GM18858 (cell line): ENCODE results near the gene ONECUT1.

Experiments used
- ATAC-seq: cut with Tn5 transposase; IDR thresholded peaks from one replicate; pipeline ENCODE4 v1.9.1; 2021; ENCODE audit not compliant: unreplicated experiment

The ONECUT1 gene

DNA sequence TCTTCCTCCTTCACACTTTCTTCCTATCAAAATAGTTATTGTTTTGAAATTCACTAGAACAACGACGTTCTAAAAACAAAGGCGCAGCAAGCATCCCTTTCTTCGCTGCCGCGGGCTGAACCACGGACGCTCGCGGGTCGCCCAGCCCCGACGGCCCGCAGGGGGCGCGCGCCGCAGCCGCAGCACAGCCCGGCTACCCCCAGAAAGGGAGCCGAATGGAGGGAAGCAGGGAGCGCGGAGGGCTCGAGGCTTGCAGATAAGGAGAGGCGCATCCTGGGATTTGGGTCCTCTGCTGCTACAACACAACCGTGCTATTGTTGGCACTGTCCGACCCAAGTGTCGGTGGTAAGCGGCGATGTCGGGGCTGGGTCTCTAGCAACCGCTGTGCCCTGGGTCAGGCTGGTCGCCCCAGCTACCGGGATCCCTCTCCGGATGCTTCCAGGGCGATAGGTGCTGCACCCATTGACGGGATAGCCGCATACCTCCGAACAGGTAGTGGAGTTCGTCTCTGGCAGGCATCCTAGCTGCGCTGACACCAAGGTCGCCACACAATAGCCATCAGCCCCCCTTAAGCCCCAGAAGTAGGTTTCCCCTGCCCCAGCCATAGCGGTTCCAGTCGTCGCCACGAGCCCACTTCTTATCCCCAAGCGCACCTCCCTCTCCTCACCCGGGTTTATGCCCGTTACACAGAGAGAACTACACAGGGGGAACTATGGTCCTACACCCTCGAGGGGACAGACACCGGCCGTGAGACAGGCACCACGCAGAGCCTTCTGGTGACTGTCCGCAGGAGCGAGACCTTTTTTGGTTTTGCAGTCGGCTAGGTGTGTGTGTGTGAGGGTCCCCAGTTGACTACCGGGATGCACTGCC lies 6.0 kb downstream of the ONECUT1 start:
- no peak for ATAC-seq

DNA sequence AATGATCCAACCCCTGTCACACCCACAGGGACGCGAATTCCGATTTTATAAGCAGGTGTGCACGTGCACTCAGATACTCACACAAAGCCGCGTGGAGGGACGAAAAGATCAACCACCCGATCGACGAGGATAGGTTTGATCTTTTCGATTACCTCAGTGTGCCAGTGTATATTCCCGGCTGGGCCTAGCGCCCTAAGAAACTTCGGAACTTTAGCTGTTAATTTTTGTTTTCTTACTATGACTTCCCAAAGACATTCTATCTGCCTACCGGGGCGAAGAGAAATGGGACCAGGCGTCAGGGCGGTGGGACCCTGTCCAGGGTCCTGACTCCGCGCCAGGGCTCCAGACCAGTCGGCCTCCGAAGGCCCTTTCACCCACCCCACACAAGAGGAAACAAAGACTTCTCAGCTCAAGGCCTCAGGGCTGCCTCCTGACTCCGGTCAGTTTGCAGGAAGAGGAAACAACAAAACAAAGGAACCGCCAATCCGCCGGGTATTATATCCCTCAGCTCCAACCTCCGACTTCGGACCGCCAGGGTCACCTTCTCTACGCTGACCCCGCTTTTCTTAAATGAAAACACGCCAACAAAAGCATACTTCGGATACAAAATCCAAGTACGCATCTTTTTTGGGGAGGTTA lies 6.8 kb downstream of the ONECUT1 start:
- no peak for ATAC-seq

DNA sequence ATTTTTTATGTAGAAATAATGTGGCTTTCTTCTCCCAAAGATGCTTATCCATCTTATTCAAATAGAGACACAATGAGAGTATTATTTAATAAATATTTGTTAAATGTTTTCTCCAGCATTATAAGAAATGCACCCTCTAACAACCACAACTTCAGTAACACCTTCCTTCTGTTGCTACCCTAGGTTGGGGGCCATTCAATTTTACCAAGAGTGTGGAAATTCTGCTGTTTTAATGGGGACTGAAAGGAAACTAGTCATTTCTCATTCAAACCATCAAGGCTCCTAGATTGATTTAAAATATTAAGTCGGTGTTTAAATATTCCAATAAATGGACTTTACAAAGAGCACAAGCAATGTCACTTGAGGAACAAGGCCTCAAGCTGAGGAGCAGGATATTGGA lies 7.6 kb downstream of the ONECUT1 start:
- no peak for ATAC-seq

DNA sequence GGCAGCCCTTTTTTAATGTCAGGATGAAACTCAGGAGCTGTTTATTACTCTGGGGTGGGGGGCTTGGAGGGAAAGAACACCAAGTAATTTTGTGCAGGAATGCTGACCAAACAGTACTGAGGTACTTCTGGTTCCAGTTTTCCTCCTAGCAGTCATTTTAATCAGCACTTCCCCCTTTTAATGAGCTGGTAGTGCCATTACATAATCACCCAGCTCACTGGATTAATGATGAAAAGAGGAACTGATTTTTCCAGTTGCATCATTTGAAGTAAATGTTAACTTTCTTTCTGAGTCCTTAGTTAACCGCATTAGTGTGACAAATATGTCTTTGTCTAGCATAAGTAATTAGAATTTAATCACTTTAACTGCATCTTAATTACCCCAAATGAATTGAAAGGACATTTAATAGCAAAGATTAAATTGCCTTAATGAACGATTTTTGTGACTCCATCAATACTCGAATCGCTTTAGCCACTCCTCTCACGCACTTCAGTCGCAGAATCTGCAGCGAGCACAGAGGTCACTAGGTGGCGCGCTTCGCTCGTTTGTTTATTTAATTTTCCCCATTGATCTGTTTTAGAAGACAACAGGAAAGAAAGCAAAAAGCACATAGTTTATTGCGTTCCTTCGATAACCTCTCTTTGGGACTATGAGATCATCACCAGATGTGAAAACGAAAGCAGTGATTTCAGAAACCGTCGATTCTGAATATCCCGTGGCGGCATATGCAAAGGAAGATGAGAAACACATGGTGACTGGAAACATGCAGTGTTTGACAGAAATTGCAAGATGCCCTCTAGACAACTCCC lies 9.8 kb downstream of the ONECUT1 start:
- peak; percentile 79 for ATAC-seq

DNA sequence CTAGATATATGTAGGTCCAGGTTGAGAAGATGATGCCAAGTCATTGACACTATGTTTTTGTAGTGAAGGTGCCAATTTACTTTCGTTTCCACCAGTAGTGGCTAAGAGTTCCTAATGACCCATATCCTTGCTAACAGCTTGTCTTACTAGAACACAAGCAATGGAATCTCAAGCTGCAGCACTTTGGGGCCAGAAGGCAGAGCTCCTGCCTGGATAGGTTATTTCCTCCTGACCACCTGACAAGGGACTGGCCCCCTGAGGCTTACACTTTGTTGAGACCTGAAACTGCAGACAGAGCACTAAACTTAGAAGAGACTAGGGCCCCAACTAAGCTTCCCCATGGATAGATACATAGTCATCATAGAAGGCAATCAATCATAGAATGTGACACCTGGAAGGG lies 11.7 kb downstream of the ONECUT1 start:
- ATAC-seq: no peak

DNA sequence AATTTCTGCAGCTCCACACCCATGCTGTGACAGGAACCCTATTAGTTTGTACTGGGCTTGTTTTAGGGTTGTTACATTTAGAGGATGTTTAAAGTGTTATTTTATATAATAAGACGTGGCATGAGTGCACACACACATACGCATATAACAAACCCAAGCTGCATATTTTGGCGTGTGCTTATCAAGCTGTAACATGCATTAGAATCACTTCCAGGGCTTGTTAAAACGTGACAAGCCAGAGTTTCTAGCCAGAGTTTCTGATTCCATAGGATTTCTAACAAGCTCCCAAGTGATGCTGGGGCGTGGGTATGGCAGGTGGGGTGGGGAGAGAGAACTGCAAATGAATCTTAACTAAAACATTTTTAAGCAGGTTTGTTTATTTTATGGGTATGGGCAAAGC lies 17.4 kb downstream of the ONECUT1 start:
- no peak for ATAC-seq

DNA sequence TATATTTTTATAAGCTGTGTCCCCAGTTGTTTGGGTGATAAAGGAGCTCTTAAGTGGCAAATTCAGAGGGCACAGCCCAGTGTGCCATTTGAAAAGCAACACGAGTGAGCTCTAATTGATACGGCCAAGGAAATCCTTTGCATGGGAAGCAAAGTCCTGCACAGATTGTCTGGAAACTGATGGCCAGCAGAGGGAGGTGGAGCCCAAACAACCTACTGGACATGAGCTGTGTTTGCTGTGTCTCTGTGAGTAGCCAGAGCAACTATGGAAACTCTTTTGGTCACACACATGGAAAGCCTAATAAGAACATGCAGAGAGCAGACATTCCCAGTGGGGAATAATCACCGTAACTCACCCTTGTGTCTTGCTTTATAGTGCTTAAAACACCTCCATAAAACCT lies 24.4 kb downstream of the ONECUT1 start:
- ATAC-seq: no peak

DNA sequence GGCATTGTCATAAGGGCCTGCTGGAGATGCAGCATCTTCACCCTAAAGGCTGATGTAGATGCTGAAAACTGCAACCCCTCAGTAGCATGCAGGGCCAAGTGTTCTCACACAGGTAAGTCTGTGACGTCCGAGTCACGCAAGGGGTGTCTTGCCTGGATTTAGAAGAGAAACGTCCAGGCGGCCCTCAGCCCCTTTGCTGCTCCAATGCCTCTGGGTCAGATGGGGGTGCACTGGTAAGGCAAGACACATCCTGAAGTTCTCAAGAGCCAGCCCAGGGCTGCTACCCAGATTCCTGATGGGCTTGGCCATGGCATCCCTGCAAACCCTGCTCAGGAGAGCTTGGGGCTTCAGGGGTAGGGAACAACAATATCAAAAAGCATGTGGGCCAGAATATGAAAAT lies 25.4 kb downstream of the ONECUT1 start:
- ATAC-seq: no peak

DNA sequence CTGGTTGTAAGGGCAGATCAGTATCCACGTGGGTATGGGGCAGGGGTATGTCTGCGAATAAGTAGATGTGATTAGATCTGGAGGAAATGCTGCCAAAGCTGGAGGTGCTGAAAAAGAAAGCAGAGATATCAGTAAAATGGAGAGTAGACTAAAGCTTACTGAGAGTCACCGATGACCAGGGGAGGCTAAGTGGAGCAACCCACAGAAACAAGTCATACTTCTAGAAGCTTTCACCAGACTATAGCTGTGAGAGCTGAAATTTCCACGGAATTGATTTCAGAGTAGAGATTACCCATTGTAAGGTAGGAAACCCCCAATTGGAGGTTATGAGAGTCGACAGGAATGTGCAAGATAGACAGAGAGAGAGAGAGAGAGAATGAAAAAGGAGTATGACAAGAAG lies 27.5 kb downstream of the ONECUT1 start:
- ATAC-seq: no peak

DNA sequence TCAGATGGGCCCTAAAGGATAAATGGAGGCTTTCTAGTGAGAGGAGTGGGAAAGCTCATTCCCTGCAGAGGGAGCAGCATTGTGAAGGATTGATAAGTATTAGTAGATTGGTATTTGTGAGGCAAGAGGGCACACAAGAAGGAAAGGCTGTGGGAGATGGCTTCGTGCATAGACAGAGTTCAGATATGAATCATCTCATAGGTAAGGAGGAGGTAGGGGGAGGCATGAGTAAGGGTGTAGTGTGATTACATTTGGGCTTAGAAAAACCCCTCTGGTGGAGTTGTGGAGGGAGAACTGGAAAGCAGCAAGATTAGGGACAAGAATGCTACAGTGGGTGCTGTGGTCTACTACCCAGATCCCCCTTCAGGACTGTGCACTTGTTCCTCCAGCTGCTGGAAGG lies 29.6 kb downstream of the ONECUT1 start:
- no peak for ATAC-seq

DNA sequence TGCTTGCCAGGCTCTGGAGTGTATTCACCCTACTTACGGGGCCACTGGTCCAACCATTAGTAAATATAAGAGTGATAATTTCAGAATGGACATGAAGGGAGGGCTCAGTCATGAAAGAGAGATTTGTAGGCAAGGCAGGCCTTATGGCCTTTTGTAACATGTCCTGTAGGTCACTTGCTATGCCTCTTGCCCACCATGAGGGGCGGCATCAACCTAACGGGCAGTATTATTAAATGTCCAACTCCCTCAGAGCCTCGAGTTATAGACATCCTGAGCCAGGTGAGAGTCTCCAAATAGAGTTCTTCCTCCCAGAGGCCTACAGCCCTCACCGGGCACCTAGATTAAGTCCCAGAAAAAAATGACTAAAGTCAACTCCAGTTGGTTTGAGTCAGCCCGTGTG lies 30.2 kb downstream of the ONECUT1 start:
- no peak for ATAC-seq

DNA sequence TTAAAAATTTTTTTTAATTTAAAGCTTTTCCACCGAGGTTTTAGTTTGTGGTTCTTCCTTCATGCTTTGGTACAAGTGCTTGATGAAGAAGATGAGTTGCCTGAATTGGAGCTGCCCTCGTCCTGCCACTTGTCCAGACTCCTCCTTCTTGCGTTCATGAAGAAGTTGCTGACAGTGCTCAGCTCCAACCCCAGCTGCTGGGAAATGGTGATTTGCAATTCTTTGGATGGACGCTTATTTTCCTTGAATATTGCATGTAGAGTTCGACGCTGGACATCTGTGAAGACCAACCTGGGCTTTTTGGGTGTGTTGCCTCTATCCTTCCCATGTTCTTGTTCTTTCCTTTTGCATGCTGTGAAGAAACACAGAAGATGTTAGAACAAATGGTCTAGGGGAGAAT lies 32.6 kb downstream of the ONECUT1 start:
- no peak for ATAC-seq

DNA sequence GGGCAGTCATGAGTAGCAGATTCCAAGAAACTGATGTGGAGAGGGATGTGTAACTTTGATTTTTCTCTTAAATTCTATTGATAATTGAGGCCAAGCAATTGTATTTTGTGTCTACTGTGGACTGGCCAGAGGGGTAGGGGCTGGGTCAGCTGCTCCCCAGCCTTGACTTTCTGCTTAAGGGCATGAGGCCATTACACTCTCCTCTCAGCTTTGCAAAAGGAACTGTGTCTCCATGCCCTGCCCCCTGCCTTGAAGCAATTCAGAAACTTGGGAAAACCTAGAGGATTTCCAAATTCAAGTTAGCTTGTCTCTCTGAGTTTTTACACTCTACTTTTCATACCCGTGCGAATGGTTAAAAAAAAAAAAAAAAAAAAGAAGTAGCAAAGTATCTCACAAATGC lies 38.6 kb downstream of the ONECUT1 start:
- ATAC-seq: no peak

DNA sequence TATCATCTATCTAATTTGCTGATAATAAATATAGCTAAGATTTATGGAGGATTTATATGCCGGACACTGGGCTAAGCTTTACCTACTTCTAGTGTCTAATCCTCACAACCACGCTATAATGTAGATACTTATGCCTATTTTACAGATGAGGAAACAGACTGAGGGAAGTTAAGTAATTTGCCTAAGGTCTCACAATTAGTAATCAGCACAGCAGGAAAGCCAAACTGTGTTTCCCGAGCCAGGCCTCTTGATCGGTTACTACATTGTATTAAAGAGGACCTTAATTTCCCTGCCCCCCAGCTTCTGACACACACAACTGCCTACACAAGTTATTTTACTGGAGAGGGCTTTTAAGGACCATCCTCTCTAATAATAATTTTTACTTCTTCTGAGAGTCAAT lies 40.9 kb downstream of the ONECUT1 start:
- ATAC-seq: peak; percentile 71

DNA sequence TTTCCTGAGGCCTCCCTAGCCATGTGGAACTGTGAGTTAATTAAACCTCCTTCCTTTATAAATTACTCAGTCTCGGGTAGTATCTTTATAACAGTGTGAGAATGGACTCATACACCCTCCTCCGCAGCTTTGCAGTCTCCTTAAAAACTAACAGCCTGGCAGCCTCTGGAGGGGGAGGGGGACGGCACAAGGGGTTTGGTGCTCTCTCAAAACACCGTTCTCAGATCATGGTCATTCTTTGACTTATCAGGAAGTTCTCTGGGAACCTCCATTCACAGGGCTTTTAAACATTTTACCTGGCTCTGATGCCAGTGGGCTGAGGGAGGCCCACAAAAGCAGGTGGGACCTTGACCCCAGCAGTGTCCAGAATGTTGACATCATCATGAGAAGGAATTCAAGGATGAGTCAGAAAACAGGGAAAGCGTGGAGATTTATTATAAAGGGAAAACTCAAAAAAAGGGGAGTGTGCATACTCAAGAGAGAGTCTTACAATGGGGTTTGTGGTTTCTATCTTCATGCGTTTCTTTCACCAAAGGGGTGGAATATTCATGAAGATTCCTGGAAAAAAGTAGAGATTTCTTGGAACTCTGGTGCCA lies 43.9 kb downstream of the ONECUT1 start:
- no peak for ATAC-seq

DNA sequence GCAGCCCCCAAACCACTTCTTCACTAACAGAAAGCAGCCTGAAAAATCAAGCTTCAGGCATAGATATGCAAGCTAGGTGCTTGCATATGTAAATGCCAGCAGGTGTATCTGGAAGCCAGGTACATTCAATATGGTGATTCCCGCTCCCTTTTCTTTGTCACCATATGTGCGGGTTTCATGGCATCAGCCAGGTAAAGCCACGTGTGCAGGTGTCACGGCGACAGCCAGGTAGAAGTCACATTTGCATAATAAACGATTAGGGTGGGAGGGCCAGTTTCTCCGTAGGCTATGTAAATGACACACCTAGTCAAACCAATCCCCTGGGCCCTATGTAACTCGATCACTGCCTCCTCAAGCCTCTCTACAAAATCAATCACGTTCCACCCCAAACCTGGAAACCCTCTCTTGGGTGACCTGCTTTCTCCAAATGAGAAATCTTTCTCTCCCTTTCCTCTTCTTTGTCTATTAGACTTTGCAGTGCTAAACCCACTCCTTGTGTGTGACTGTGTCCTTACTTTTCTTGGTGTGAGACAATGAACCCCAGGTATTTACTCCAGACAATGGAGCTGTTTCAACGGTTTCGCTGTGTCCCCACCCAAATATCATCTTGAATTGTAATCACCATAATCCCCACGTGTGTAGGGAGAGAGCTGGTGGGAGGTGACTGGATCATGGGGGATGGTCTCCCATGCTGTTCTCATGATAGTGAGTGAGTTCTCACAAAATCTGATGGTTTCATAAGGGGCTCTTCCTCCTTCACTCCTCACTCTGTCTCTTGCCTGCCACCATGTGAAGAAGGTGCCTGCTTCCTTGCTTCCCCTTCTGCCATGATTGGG lies 44.6 kb downstream of the ONECUT1 start:
- no peak for ATAC-seq

DNA sequence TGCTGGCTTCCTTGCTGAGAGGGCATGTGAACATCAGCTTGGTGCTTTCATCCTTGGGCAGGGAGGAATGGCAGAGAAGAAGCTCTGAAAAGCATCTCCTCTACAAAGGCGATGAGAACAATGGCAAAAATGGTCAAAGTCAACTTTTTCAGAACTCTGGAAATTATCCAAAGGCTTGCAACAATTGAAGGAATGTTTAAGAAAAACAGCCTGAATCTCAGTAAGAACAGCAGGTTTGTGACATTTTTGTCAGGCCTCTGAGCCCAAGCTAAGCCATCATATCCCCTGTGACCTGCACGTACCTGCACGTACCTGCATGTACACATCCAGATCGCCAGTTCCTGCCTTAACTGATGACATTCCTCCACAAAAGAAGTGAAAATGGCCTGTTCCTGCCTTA lies 51.8 kb downstream of the ONECUT1 start:
- ATAC-seq: no peak

DNA sequence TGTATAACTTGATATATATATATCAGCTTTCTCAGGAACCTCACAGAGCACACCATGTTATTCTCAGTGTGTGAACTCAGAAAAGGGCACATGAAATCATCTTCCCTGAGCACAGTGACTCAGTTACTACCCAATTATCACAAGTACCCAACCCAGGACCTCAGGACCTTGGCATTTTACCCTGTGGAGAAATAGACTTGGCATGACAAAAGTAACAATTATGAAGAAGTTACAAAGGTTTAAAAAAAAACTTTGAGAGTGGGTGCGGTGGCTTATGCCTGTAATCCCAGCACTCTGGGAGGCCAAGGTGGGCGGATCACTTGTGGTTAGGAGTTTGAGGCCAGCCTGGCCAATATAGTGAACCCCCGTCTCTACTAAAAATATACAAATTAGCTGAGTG lies 52.4 kb downstream of the ONECUT1 start:
- no peak for ATAC-seq

DNA sequence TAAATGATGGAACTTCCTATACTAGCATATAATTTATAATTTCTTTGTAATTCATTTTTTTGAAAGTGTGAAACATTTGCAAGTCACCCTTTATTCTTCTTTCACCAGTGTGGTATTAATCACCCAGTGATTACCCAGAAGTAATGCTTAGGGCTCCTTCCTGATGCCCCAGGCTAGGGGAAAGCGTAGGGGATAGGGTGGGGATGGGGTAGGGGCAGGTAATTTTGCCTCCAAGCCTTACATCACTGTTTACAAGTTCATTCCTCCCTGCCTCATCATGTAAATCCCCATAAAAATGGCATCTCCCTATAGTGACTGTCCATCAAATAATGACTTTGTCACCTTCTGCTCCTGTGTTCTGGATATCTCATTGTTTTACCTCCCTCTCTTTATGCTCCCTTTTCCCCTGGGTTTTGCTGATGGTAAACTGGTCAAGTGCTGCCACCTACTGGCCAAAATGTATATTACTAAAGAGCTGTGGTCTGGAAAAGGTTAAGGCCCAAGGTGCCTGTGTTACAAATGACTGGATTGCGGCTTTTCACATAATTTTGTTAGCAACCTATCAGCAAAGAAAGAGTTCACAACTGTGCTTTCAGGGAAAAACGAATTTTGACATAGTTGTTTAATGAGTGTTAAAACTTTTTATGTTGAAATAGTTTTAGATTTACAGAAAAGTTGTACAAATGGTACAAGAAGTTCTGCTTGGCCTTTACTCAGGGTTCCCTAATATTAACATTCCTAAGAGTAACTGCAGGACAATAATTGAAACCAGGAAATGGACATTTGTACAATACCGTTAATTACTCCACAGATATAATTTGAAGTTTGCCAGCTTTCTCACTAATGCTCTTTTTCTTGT lies 54.7 kb downstream of the ONECUT1 start:
- ATAC-seq: no peak

DNA sequence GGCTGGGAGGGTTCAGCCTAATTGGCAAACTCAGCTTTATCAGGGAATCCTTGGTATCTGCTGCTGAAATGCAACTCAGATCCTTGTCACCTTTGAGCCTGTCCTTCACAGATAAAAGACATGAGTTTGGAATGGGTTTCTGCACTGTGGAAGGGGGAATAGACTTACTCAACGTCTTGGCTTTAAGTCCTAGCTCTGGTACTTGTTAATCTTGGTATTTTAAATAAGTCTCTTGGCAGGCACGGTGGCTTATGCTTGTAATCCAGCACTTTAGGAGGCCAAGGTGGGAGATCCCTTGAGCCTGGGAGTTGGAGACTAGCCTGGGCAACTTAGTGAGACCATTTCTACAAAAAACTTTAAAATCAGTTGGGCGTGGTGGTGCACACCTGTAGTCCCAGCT lies 55.8 kb downstream of the ONECUT1 start:
- ATAC-seq: no peak
